HT1080 (cell line): ENCODE measurements around the gene RTP1. TPM values are rescaled to one million over a fixed set of nuclear protein-coding genes. Genes with fewer than 3 reads are reported as not detected.
"Not testable (repeated sequence)": the region's sequence is repeated elsewhere in the genome, so short reads cannot be mapped to it uniquely, and the experiment has no call there.

Experiments
- DNase-seq: peaks from one replicate; pipeline ENCODE4 v3.0.0-alpha.2; 2015; ENCODE audit warnings: low read depth
- polyA plus RNA-seq, 2 experiments: library from polyadenylated mRNA; depleted of rRNA; stranded (reverse); fragments of >200 nt; gene quantifications; 2 replicates each; pipeline ENCODE4 v1.2.3, GENCODE V29; 2015
- total RNA-seq: library from RNA; depleted of rRNA; stranded (reverse); fragments of >200 nt; shearing (Covaris generic); gene quantifications from 2 replicates; pipeline ENCODE4 v1.2.3, GENCODE V29; 2014; rRNA removed

Gene RTP1, protein sequence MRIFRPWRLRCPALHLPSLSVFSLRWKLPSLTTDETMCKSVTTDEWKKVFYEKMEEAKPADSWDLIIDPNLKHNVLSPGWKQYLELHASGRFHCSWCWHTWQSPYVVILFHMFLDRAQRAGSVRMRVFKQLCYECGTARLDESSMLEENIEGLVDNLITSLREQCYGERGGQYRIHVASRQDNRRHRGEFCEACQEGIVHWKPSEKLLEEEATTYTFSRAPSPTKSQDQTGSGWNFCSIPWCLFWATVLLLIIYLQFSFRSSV
- not detected in 2 replicates for total RNA-seq
- not detected in 2 replicates for polyA plus RNA-seq (2015; cell fraction: cytosol; rRNA removed)
- not detected in 2 replicates for polyA plus RNA-seq (2015; cell fraction: nucleus; rRNA removed)

DNA sequence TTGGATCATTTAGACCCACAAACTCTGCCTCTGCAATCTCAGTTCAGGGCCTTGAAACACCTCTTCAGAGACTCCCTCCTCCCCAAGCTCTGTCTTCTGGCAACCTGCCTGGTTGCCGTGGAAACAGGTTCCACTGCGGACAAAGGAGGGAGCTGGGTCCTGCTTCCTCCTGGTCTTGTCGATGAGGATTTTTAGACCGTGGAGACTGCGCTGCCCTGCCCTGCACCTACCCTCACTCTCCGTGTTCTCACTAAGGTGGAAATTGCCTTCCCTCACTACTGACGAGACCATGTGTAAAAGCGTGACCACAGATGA lies at the start of gene RTP1:
TSS of gene RTP1 (plus strand) at position 152 of the 315 bp plus-strand sequence. CDS start at position 182, 30 bp downstream.
- DNase-seq = no peak

- no peak for DNase-seq
Measured at GRCh38 chr3:187150186-187150585, 47.1 kb upstream of the RTP1 start.

DNA sequence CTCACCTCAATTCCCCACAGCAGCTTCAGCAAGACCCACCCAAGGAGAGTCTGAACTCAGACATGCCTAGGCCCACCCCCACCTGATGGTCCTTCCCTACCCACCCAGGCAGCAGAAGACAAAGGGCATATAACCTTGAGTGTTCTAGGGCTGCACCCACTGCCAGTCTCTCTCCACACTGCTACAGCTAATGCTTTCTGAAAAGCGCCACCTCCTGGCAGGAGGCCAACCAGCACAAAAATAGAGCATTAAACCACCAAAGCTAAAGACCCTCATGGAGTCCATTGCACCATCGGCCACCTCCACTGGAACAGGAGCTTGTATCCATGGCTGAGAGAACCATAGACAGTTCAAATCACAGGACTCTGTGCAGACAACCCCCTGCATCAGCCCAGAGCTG lies 46.7 kb upstream of the RTP1 start:
- DNase-seq = peak; percentile 46

GRCh38 chr3:187161556-187161955 lies 35.7 kb upstream of the RTP1 start:
- DNase-seq = no peak

- no peak for DNase-seq
Measured at GRCh38 chr3:187162265-187162953, 34.9 kb upstream of the RTP1 start.

GRCh38 chr3:187165144-187165543 lies 32.1 kb upstream of the RTP1 start:
- peak; percentile 62 for DNase-seq

DNA sequence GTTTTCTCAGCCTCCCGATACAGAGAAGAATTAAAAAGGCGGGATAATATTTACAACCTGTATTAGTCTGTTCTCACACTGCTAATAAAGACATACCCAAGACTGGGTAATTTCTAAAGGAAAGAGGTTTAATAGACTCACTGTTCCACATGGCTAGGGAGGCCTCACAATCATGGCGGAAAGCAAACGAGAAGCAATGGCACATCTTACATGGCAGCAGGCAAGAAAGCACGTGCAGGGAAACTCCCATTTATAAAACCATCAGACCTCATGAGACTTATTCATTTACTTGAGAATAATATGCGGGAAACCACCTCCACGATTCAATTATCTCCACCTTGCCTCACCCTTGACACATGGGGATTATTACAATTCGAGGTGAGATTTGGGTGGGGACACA lies 30.5 kb upstream of the RTP1 start:
- DNase-seq = no peak

- no peak for DNase-seq
Measured at GRCh38 chr3:187167777-187168176, 29.5 kb upstream of the RTP1 start.

- no peak for DNase-seq
Measured at GRCh38 chr3:187169231-187169960, 27.9 kb upstream of the RTP1 start.

- not testable (repeated sequence) for DNase-seq
Measured at GRCh38 chr3:187170911-187171310, 26.4 kb upstream of the RTP1 start.

DNA sequence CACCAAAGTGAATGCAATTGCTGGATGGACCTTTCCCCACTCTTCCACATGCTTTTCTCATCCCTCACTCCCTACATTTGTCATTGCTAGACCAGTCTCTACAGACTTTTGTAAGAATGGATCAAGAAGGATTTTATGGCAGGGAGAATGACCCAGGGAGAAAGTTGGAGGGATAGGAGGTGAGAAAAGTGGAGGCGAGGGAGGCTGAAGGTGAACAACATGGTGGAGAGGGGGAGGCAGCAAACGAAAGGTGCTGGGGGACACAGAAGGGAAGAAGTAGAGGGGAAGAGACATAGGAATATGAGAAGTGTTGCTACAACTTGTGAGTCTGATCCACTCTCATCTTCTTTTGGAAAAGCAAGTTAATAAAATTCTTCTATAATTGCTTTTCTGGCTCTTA lies 24.4 kb upstream of the RTP1 start:
- DNase-seq = no peak

DNA sequence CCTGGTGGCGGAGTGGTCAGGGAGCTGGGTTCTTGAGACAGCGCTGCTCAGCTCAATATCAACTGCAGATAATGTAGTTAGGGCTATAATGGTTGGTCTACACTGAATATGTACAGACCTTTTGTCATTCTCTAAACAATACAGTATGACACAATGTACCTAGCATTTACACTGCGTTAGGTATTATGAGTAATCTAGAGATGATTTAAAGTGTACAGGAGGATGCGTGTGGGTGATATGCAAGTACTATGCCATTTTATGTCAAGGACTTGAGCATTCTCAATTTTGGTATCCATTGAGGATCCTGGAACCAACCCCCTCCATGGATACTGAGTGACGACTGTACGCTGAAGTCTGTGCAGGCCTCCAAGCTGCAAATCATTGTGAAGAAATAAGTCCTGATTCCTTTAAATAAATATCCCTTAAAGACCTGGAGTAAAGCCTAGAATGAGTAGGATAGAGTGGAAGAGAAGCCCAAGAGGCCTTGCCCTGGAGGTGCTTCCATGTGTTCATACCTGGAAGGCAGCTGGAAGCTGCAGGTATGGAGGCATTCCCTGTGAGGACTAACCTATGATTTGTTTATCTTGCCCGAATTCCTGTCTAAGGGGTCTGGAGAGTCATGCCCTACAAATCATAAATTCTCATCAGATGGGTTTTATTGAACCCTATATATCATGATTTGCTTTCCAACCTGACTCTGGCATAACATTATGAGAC lies 15.7 kb upstream of the RTP1 start:
- no peak for DNase-seq

DNA sequence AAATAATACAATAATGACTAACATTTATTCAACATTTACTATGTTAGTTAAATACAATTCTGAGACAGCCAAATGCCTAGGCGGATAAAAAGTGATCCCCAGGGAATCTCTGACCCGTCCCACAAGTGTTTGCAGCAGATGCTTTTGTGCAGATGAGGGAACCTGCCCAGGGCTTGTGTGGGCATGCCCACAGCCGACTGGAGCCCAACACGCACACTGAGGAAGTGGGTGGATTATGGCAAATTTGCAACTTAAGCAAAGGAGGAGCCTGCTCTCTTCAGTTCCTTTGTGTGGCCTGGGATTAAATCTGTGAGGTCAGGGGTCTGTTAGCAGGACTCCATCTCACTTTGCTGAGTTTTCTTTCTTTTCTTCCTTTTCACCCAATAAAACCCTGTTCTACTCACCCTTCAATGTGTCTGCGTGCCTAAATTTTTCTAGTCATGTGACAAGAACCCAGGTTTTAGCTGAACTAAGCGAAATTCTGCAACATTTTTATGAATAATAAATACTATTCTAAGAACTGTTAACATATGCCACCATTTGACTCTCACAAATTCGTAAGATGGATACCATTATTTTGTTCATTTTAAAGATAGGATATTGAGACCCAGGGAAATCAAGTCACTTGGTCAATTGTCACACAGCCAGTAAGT lies 13.9 kb upstream of the RTP1 start:
- peak; percentile 42 for DNase-seq

GRCh38 chr3:187183903-187184302 lies 13.4 kb upstream of the RTP1 start:
- DNase-seq = no peak

GRCh38 chr3:187185759-187186158 lies 11.5 kb upstream of the RTP1 start:
- DNase-seq = no peak

DNA sequence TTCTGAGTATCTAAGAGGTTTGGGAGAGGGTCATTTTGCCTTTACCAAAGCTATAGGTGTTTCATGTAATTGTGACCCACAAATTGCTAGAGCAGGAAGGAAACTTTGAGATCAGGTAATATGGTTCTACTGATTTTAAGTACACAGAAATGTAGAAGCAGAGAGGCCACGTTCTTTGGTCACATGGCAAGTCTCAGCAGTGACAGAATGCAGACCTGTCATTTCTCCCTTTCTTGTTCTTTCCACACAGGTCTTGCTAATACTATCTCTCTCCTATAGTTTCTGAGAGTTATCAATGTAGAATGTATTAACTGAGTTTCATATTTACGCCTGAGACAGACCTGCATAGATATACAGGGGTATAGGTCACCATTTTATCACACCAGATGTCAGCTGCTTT lies 10.9 kb upstream of the RTP1 start:
- DNase-seq = no peak

GRCh38 chr3:187186801-187187421 lies 10.4 kb upstream of the RTP1 start:
- peak; percentile 86 for DNase-seq

- no peak for DNase-seq
Measured at GRCh38 chr3:187188931-187189330, 8.4 kb upstream of the RTP1 start.

DNA sequence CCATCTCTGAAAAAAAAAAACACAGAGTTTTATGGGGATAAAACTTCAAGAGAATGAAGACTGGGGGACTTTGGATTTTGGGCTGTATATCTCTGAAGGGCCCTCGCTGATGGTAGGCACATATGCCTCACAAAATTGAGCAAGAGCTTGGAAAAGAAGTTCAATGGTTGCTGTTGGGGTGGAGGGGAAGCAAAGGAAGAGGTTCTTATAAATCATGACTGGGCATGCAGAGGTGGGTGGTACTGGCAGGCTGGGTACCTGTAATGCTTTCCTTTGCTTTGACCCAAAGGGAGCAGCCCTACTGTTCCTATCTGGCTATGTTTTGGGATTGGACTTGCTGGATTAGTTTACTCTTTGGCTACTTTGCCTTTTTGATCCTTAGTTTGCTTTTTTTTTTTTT lies 6.0 kb upstream of the RTP1 start:
- DNase-seq = no peak

GRCh38 chr3:187193181-187193580 lies 4.1 kb upstream of the RTP1 start:
- no peak for DNase-seq
